MCF 10A (cell line): ENCODE results near the gene LNPEP. TPM values are rescaled to one million over a fixed set of nuclear protein-coding genes. Genes with fewer than 3 reads are reported as not detected.
A peak's percentile ranks its signal among the peaks of the same experiment; 100 is the strongest.

ENCODE experiments used
- BruUV-seq: library from RNA; stranded (reverse); fragments of 400-500 nt; replicated peaks from 2 replicates; lab custom pipeline; 2021; lab: Mats Ljungman, UMichigan
- CTCF ChIA-PET: fragments of 300-600 bp; sonication (Branson Sonifier 250); formaldehyde crosslinking; extraction: SDS; loops from one replicate; lab custom pipeline; 2021; ENCODE audit warnings: antibody characterized with exemption, inconsistent platforms; lab: Yijun Ruan, JAX
- POLR2A ChIA-PET: fragments of 300-600, 350-650 bp; sonication (Branson Sonifier 250); formaldehyde crosslinking; extraction: SDS; loops from one replicate; lab custom pipeline; 2020; ENCODE audit warnings: antibody characterized with exemption, inconsistent platforms; lab: Yijun Ruan, JAX
- DNase-seq: peaks from one replicate; pipeline ENCODE4 v3.0.0-alpha.2; 2018; ENCODE audit not compliant: unreplicated experiment
- H3K27ac Mint-ChIP-seq: one replicate; pipeline ENCODE4 v1.8.0; 2022; ENCODE audit warnings: mild to moderate bottlenecking, low read depth, mixed read lengths; ENCODE audit not compliant: unreplicated experiment
- H3K27me3 Mint-ChIP-seq: one replicate; pipeline ENCODE4 v1.8.0; 2022; ENCODE audit warnings: mixed read lengths; ENCODE audit not compliant: insufficient read depth, unreplicated experiment
- H3K36me3 Mint-ChIP-seq: one replicate; pipeline ENCODE4 v1.8.0; 2022; ENCODE audit warnings: mild to moderate bottlenecking, moderate library complexity, mixed read lengths; ENCODE audit not compliant: insufficient read depth, unreplicated experiment
- H3K4me1 Mint-ChIP-seq: one replicate; pipeline ENCODE4 v1.8.0; 2022; ENCODE audit warnings: mixed read lengths; ENCODE audit not compliant: insufficient read depth, unreplicated experiment
- H3K4me3 Mint-ChIP-seq: one replicate; pipeline ENCODE4 v1.8.0; 2022; ENCODE audit warnings: mild to moderate bottlenecking, moderate library complexity, mixed read lengths; ENCODE audit not compliant: unreplicated experiment
- H3K9me3 Mint-ChIP-seq: one replicate; pipeline ENCODE4 v1.8.0; 2022; ENCODE audit warnings: mixed read lengths; ENCODE audit not compliant: unreplicated experiment
- CTCF ChIP-seq: fragments of 200-600 bp; IDR thresholded peaks from one replicate; pipeline ENCODE4 v1.8.0; 2022; ENCODE audit warnings: antibody characterized with exemption, mild to moderate bottlenecking; ENCODE audit not compliant: unreplicated experiment
- intact Hi-C: fragments of 100-400 bp; cut with micrococcal nuclease; formaldehyde crosslinking; loops from 2 replicates; pipeline ENCODE4 v1.14.1; 2022
- total RNA-seq: library from RNA; stranded (reverse); gene quantifications from 2 replicates; pipeline ENCODE4 v1.2.3, GENCODE V29; 2022

Gene LNPEP
- total RNA-seq, 1 experiment from 2014 or later: 26.4 TPM

- no peak for TF ChIP-seq CTCF
- ChIA-PET POLR2A (interaction anchor here (0.6 to 1.3 kb wide), 4 partner anchors 9 to 609 kb away, joined by 4 to 5 read pairs (median 4); partner anchors contain the start of gene LNPEP), CTCF (interaction anchor here (2.3 kb wide), 1 partner anchor 77 kb away, joined by 11 read pairs; no protein-coding TSS in a partner anchor)
- Mint-ChIP-seq H3K9me3 (no peaks in the 10 kb centered on the region), H3K27ac (no peak overlapping the region), H3K36me3 (peaks cover 15% of the 10 kb centered on the region), H3K27me3 (no peaks in the 10 kb centered on the region), H3K4me3 (no peak overlapping the region), H3K4me1 (peaks cover 22% of the 10 kb centered on the region)
- DNase-seq: no peak
- no TSS peak for BruUV-seq
- intact Hi-C loops: no loop called here
Observed at GRCh38 chr5:96945144-96945897, 9.4 kb downstream of the LNPEP start.

- Mint-ChIP-seq H3K4me3 (no peak overlapping the region), H3K27me3 (no peaks in the 10 kb centered on the region), H3K27ac (no peak overlapping the region), H3K9me3 (no peaks in the 10 kb centered on the region), H3K4me1 (peaks cover 16% of the 10 kb centered on the region), H3K36me3 (peaks cover 14% of the 10 kb centered on the region)
- ChIA-PET POLR2A (interaction anchor here (0.6 to 1.3 kb wide), 4 partner anchors 8 to 17 kb away, joined by 3 to 5 read pairs (median 4); partner anchors contain the start of gene LNPEP), CTCF (interaction anchor here (2.3 kb wide), 1 partner anchor 78 kb away, joined by 11 read pairs; no protein-coding TSS in a partner anchor)
- no peak for TF ChIP-seq CTCF
- intact Hi-C loops: no loop called here
- no TSS peak for BruUV-seq
- no peak for DNase-seq
Observed at GRCh38 chr5:96946381-96946780, 10.5 kb downstream of the LNPEP start.

- peaks cover 6% of the 10 kb centered on the region for H3K36me3 Mint-ChIP-seq
- no peak overlapping the region for H3K4me3 Mint-ChIP-seq
- POLR2A ChIA-PET: interaction anchor here (0.9 to 1.8 kb wide), 4 partner anchors 12 to 18 kb away, joined by 3 to 10 read pairs (median 4); partner anchors contain the start of gene LNPEP
- H3K27ac Mint-ChIP-seq: peak overlapping the region; percentile 82
- no peaks in the 10 kb centered on the region for H3K27me3 Mint-ChIP-seq
- DNase-seq: no peak
- no TSS peak for BruUV-seq
- CTCF ChIA-PET: interaction anchor here (0.5 to 0.7 kb wide), 3 partner anchors 13 to 1969 kb away, joined by 3 to 4 read pairs (median 3); no protein-coding TSS in a partner anchor
- intact Hi-C loops: no loop called here
- H3K9me3 Mint-ChIP-seq: no peaks in the 10 kb centered on the region
- H3K4me1 Mint-ChIP-seq: peaks cover 19% of the 10 kb centered on the region
- no peak for TF ChIP-seq CTCF
Observed at GRCh38 chr5:96952118-96952750, 16.4 kb downstream of the LNPEP start.
